Measurements from ENCODE around the gene BDH1.

Gene BDH1

DNA sequence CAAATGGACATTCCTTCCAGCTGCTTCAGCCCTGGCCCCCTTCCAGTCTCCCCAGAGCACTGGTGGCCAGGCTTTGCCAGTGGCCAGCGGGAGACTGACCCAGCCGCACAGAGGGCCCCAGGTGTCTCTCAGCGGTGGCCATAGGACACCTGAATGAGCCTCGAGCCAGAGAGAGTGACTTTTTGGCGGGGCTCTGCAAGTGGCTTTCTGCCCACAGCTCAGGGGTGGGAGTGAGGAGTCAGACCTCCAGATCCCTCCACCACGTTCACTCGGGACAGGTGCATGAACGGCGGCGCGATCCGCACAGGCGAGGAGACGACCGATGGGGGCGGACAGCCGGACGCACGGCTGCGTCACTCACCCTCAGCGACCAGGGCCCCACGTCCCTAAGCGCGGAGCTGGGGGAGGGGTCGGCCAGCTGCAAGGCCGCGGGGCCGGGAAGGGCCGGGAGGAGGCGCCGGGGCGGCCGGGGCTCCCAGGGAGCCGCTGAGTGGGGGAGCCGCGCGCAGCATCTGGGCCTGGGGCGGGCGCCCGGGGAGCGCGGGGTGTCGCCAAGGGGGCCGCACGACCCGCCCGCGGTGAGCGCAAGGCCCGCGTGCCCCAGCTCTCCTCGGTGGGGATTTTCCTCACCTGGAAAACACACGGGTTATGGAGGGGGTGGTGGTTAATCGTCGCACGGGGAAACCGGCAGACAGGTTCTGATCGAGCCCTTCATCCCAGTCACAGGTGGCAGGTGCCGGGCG, 57.1 kb downstream of the BDH1 start:
- Histone ChIP-seq H3K36me3 (replicated peaks; ENCODE audit: insufficient read depth, low read length) (no peaks in the 10 kb centered on the region), H2AFZ (ENCODE audit: low read length) (no peak overlapping the region), H3K27ac (ENCODE audit: low read length) (no peak overlapping the region), H3K9me3 (replicated peaks; ENCODE audit: insufficient read depth, low read length) (no peaks in the 10 kb centered on the region), H3K79me2 (ENCODE audit: low read length) (no peaks in the 10 kb centered on the region), H3K4me2 (ENCODE audit: low read depth, low read length) (no peak overlapping the region), H3K9ac (ENCODE audit: low read length) (no peak overlapping the region), H3K4me3 (ENCODE audit: low read length) (no peak overlapping the region), H3F3A (ENCODE audit: insufficient read depth, low read length) (peaks cover 19% of the 10 kb centered on the region), H4K20me1 (ENCODE audit: insufficient read depth, low read length) (no peaks in the 10 kb centered on the region), H3K27me3 (replicated peaks; ENCODE audit: insufficient read depth, low read length) (no peaks in the 10 kb centered on the region), H3K9me2 (replicated peaks; ENCODE audit: insufficient read depth, low read length) (no peaks in the 10 kb centered on the region), H3K4me1 (ENCODE audit: low read length) (peaks cover 17% of the 10 kb centered on the region)
- no peak for DNase-seq
- no peak for TF ChIP-seq EZH2 (optimal IDR thresholded peaks at IDR 0.05; ENCODE audit: low read depth, low read length)
- no peak for TF ChIP-seq EZH2phosphoT487 (IDR thresholded peaks at IDR 0.05; ENCODE audit: low read length)

DNA sequence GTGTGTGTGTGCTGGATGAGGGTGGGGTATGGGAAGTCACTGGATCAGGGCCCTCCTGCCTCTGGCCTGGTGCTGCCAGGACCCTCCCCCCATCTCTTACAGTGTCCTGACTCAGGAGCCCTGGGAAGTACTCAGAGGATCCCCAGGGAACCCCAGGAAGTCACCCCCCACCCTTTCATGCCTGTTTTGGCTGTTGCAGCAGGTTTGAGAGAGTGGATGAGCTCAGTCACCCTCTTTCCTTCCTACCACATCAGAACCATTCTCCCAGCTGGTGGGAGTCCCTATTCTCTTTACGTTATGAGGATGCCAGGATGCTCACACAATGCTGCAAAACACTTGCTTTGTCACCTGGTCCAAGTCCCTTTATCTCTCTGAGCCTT, 59.0 kb downstream of the BDH1 start:
- H3K27me3 ChIP-seq (replicated peaks; ENCODE audit: insufficient read depth, low read length) = no peaks in the 10 kb centered on the region
- H3K27ac ChIP-seq (ENCODE audit: low read length) = no peak overlapping the region
- no peak overlapping the region for H3K4me3 ChIP-seq (ENCODE audit: low read length)
- DNase-seq = no peak
- no peaks in the 10 kb centered on the region for H3K36me3 ChIP-seq (replicated peaks; ENCODE audit: insufficient read depth, low read length)
- no peaks in the 10 kb centered on the region for H3K9me3 ChIP-seq (replicated peaks; ENCODE audit: insufficient read depth, low read length)
- no peak overlapping the region for H3K9ac ChIP-seq (ENCODE audit: low read length)
- peaks cover 8% of the 10 kb centered on the region for H3K4me1 ChIP-seq (ENCODE audit: low read length)
- H4K20me1 ChIP-seq (ENCODE audit: insufficient read depth, low read length) = no peaks in the 10 kb centered on the region
- no peak overlapping the region for H3K4me2 ChIP-seq (ENCODE audit: low read depth, low read length)
- H3F3A ChIP-seq (ENCODE audit: insufficient read depth, low read length) = peaks cover 3% of the 10 kb centered on the region
- no peaks in the 10 kb centered on the region for H3K79me2 ChIP-seq (ENCODE audit: low read length)
- no peaks in the 10 kb centered on the region for H3K9me2 ChIP-seq (replicated peaks; ENCODE audit: insufficient read depth, low read length)
- TF ChIP-seq EZH2phosphoT487 (IDR thresholded peaks at IDR 0.05; ENCODE audit: low read length) = no peak
- TF ChIP-seq, protein P1, sequence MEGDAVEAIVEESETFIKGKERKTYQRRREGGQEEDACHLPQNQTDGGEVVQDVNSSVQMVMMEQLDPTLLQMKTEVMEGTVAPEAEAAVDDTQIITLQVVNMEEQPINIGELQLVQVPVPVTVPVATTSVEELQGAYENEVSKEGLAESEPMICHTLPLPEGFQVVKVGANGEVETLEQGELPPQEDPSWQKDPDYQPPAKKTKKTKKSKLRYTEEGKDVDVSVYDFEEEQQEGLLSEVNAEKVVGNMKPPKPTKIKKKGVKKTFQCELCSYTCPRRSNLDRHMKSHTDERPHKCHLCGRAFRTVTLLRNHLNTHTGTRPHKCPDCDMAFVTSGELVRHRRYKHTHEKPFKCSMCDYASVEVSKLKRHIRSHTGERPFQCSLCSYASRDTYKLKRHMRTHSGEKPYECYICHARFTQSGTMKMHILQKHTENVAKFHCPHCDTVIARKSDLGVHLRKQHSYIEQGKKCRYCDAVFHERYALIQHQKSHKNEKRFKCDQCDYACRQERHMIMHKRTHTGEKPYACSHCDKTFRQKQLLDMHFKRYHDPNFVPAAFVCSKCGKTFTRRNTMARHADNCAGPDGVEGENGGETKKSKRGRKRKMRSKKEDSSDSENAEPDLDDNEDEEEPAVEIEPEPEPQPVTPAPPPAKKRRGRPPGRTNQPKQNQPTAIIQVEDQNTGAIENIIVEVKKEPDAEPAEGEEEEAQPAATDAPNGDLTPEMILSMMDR (IDR thresholded peaks at IDR 0.05; ENCODE audit: low read length) = no peak
- no peak for TF ChIP-seq EZH2 (optimal IDR thresholded peaks at IDR 0.05; ENCODE audit: low read depth, low read length)
- no peak overlapping the region for H2AFZ ChIP-seq (ENCODE audit: low read length)

DNA sequence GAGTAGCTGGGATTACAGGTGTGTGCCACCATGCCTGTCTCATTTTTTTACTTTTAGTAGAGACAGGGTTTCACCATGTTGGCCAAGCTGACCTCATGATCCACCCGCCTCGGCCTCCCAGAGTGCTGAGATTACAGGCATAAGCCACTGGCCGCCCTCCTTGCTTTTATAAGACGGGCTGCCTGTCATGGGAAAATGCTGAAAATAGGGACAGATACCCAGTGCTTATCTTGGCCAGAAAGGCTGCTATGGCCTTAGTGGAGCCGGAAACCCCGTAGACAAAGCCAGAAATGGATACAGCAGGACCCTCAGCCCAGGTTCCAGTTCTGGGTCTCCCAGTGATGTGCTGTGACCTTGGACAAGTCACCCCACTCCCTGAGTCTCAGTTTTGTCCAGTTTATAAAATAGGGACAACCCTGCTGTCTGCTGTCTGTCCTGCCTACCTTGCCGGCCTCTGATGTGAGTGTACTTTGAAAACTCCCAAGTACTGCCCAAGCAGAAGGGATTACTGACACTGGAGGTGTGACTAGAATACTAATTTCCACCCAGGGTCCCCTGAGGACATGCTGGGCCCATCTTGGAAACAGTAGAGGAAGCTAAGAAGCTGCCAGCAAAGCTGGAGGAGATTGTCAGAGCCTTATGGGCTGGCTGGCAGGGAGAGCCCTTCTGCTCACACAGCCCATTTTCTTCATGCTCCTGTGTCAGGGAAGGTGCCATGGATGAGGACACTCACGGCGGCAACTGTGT, 59.6 kb downstream of the BDH1 start:
- H3K4me3 ChIP-seq (ENCODE audit: low read length) = no peak overlapping the region
- H3K9me3 ChIP-seq (replicated peaks; ENCODE audit: insufficient read depth, low read length) = no peaks in the 10 kb centered on the region
- no peaks in the 10 kb centered on the region for H3K27me3 ChIP-seq (replicated peaks; ENCODE audit: insufficient read depth, low read length)
- no peak overlapping the region for H2AFZ ChIP-seq (ENCODE audit: low read length)
- peaks cover 2% of the 10 kb centered on the region for H3K4me1 ChIP-seq (ENCODE audit: low read length)
- H3K79me2 ChIP-seq (ENCODE audit: low read length) = no peaks in the 10 kb centered on the region
- no peaks in the 10 kb centered on the region for H3K9me2 ChIP-seq (replicated peaks; ENCODE audit: insufficient read depth, low read length)
- no peaks in the 10 kb centered on the region for H3F3A ChIP-seq (ENCODE audit: insufficient read depth, low read length)
- H3K9ac ChIP-seq (ENCODE audit: low read length) = no peak overlapping the region
- no peak overlapping the region for H3K4me2 ChIP-seq (ENCODE audit: low read depth, low read length)
- no peak overlapping the region for H3K27ac ChIP-seq (ENCODE audit: low read length)
- DNase-seq = no peak
- H3K36me3 ChIP-seq (replicated peaks; ENCODE audit: insufficient read depth, low read length) = no peaks in the 10 kb centered on the region
- TF ChIP-seq, protein P1 (IDR thresholded peaks at IDR 0.05; ENCODE audit: low read length) = no peak
- no peak for TF ChIP-seq EZH2 (optimal IDR thresholded peaks at IDR 0.05; ENCODE audit: low read depth, low read length)
- H4K20me1 ChIP-seq (ENCODE audit: insufficient read depth, low read length) = no peaks in the 10 kb centered on the region

DNA sequence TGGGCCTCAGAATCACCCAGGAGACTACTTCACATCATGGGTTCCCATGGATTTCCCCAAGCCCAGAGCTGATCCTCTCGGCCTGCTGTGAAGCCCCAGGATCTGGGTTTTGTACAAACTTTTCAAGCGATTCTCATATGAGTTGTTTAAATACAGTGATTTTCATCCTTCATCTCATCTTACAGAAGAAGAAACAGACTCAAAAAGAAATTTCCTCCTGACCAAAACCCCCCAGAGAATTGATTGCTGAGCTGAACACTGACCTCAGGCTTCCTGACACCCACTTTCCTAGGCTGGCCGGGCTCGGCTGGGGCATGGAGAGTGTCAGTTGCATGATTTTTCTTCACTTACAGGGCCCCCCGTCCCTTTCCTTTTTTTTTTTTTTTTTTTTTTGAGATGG, 60.3 kb downstream of the BDH1 start:
- H4K20me1 ChIP-seq (ENCODE audit: insufficient read depth, low read length) = no peaks in the 10 kb centered on the region
- H3F3A ChIP-seq (ENCODE audit: insufficient read depth, low read length) = no peaks in the 10 kb centered on the region

More for the DNA sequence above, 60.3 kb downstream of the BDH1 start:
- Histone ChIP-seq H3K79me2 (ENCODE audit: low read length) (no peaks in the 10 kb centered on the region), H3K36me3 (replicated peaks; ENCODE audit: insufficient read depth, low read length) (no peaks in the 10 kb centered on the region), H3K9me3 (replicated peaks; ENCODE audit: insufficient read depth, low read length) (no peaks in the 10 kb centered on the region), H3K4me3 (ENCODE audit: low read length) (no peak overlapping the region), H3K9me2 (replicated peaks; ENCODE audit: insufficient read depth, low read length) (no peaks in the 10 kb centered on the region), H3K27ac (ENCODE audit: low read length) (no peak overlapping the region), H2AFZ (ENCODE audit: low read length) (no peak overlapping the region), H3K4me2 (ENCODE audit: low read depth, low read length) (no peak overlapping the region), H3K27me3 (replicated peaks; ENCODE audit: insufficient read depth, low read length) (no peaks in the 10 kb centered on the region), H3K4me1 (ENCODE audit: low read length) (no peaks in the 10 kb centered on the region), H3K9ac (ENCODE audit: low read length) (no peak overlapping the region)
- DNase-seq = no peak
- no peak for TF ChIP-seq EZH2phosphoT487 (IDR thresholded peaks at IDR 0.05; ENCODE audit: low read length)
- TF ChIP-seq EZH2 (optimal IDR thresholded peaks at IDR 0.05; ENCODE audit: low read depth, low read length) = no peak
- TF ChIP-seq, protein P1 (IDR thresholded peaks at IDR 0.05; ENCODE audit: low read length) = no peak

Measured in MM.1S (cell line).